Esophagus squamous epithelium (tissue), 5 donors: Measurements from ENCODE around the gene RAB9A. TPM values are rescaled to one million over a fixed set of nuclear protein-coding genes. Genes with fewer than 3 reads are reported as not detected.

Source experiments
- DNase-seq: peaks from one replicate; lab custom pipeline; 2025; lab: John Stamatoyannopoulos, UW
- H3K27ac ChIP-seq, 4 donors: fragments of 200-600 bp; sonication (generic); one replicate each; pipeline ENCODE4 v1.5.1; 2016 to 2019; ENCODE audit warnings: mild to moderate bottlenecking in 1 of 4
- H3K27me3 ChIP-seq, 4 donors: fragments of 200-600 bp; sonication (generic); 1 replicate in 3 of 4; 2 replicates in 1 of 4; pipeline versions ENCODE4 v1.5.1 to v1.6.0; 2017 to 2021; ENCODE audit warnings: antibody characterized with exemption in 1 of 4
- H3K36me3 ChIP-seq, 3 donors: fragments of 200-600 bp; sonication (generic); one replicate each; pipeline ENCODE4 v1.5.1; 2016 to 2019
- H3K4me1 ChIP-seq, 3 donors: fragments of 200-600 bp; sonication (generic); one replicate each; pipeline ENCODE4 v1.5.1; 2017 to 2019
- H3K4me3 ChIP-seq, 4 donors: fragments of 200-600 bp; sonication (generic); 1 replicate in 3 of 4; 2 replicates in 1 of 4; pipeline ENCODE4 v1.5.1; 2016 to 2019; ENCODE audit warnings: mild to moderate bottlenecking in 2 of 4, moderate library complexity in 1 of 4
- H3K9me3 ChIP-seq, 3 donors: fragments of 200-600 bp; sonication (generic); one replicate each; pipeline ENCODE4 v1.5.1; 2016 to 2019
- CTCF ChIP-seq, 6 experiments: fragments of 450-650 bp in 4 of 6; fragments of 200-600 bp in 2 of 6; sonication (generic) in 2 of 6; IDR thresholded peaks; one replicate each; pipeline ENCODE4 v1.5.1; 2016 to 2019; ENCODE audit warnings: antibody characterized with exemption in 6 of 6, mild to moderate bottlenecking in 4 of 6, moderate library complexity in 4 of 6
- POLR2A ChIP-seq, 4 donors: fragments of 450-650 bp; IDR thresholded peaks; one replicate each; pipeline ENCODE4 v1.6.1; 2017; ENCODE audit warnings: antibody characterized with exemption in 4 of 4, mild to moderate bottlenecking in 4 of 4, moderate library complexity in 3 of 4
- WGBS, 2 donors: methylation state at CpG; one replicate each; pipeline ENCODE4 v1.1.5; 2018; 5-methylcytosine and 5-hydroxymethylcytosine counted together
- intact Hi-C: fragments of 100-400 bp; cut with DNase I; formaldehyde crosslinking; loops from one replicate; pipeline ENCODE4 v1.15.0; 2022
- total RNA-seq, 4 donors: library from RNA; depleted of rRNA; stranded (reverse); fragments of >200 nt; gene quantifications; one replicate each; pipeline ENCODE4 v1.1.0, GENCODE V29; 2016
- donor health status: DM: yes; HTN: yes; CAD: no.

Gene RAB9A
- total RNA-seq, 4 donors from 2014 or later: 24.4 to 28.6 (median 25.8) TPM

- intact Hi-C loops: no loop called here
- WGBS, 2 donors: 19 to 35% methylated on average over 3 of the region's 3 CpGs
- peaks cover 0 to 5% (median 0%) of the 10 kb centered on the region in 4 donors for H3K27me3 ChIP-seq
- H3K27ac ChIP-seq: no peak overlapping the region
- peaks cover 0 to 5% (median 0%) of the 10 kb centered on the region in 3 donors for H3K4me1 ChIP-seq
- TF ChIP-seq POLR2A (IDR thresholded peaks at IDR 0.05): no peak
- TF ChIP-seq CTCF (IDR thresholded peaks at IDR 0.05): no peak
- H3K4me3 ChIP-seq: no peak overlapping the region
- H3K36me3 ChIP-seq: no peaks in the 10 kb centered on the region
- no peak for DNase-seq
- peaks cover 0 to 3% (median 0%) of the 10 kb centered on the region in 3 donors for H3K9me3 ChIP-seq
Measured at GRCh38 chrX:13685126-13685763, 3.7 kb upstream of the RAB9A start.

- peaks cover 0 to 5% (median 0%) of the 10 kb centered on the region in 4 donors for H3K27me3 ChIP-seq
- peaks cover 4 to 25% (median 5%) of the 10 kb centered on the region in 3 donors for H3K4me1 ChIP-seq
- DNase-seq: no peak
- TF ChIP-seq CTCF (IDR thresholded peaks at IDR 0.05): no peak
- TF ChIP-seq POLR2A (IDR thresholded peaks at IDR 0.05): no peak
- H3K4me3 ChIP-seq: no peak overlapping the region
- H3K9me3 ChIP-seq: peaks cover 0 to 3% (median 0%) of the 10 kb centered on the region in 3 donors
- 47 to 78% methylated on average over 1 of the region's 1 CpG for WGBS, 2 donors
- H3K27ac ChIP-seq: no peak overlapping the region
- no peaks in the 10 kb centered on the region for H3K36me3 ChIP-seq
- intact Hi-C loops: no loop called here
Measured at GRCh38 chrX:13687203-13687602, 1.7 kb upstream of the RAB9A start.

- Histone ChIP-seq H3K36me3 (no peaks in the 10 kb centered on the region), H3K9me3 (peaks cover 0 to 3% (median 0%) of the 10 kb centered on the region in 3 donors), H3K27ac (peak overlapping the region; percentile 91 to 98 (median 94)), H3K27me3 (peaks cover 0 to 5% (median 0%) of the 10 kb centered on the region in 4 donors), H3K4me3 (peak overlapping the region; percentile 70 to 79 (median 75)), H3K4me1 (peaks cover 5 to 37% (median 7%) of the 10 kb centered on the region in 3 donors)
- DNase-seq: no peak
- TF ChIP-seq POLR2A (IDR thresholded peaks at IDR 0.05) (no peak), CTCF (IDR thresholded peaks at IDR 0.05) (no peak)
- WGBS, 2 donors: 7 to 15% methylated on average over 11 to 13 of the region's 13 CpGs
- intact Hi-C loops: no loop called here
Measured at GRCh38 chrX:13688384-13688957, 457 bp upstream of the RAB9A start.

GRCh38 chrX:13689741-13690211 is 848 bp downstream of the RAB9A start:
- Histone ChIP-seq H3K27me3 (peaks cover 0 to 5% (median 0%) of the 10 kb centered on the region in 4 donors), H3K9me3 (no peaks in the 10 kb centered on the region), H3K4me1 (peaks cover 8 to 50% (median 12%) of the 10 kb centered on the region in 3 donors), H3K36me3 (no peaks in the 10 kb centered on the region), H3K27ac (peak overlapping the region; percentile 91 to 98 (median 94)), H3K4me3 (peak overlapping the region; percentile 70 to 79 (median 75))
- TF ChIP-seq CTCF (IDR thresholded peaks at IDR 0.05) (no peak), POLR2A (IDR thresholded peaks at IDR 0.05) (no peak)
- WGBS, 2 donors: 0 to 14% methylated on average over 10 to 16 of the region's 16 CpGs
- intact Hi-C loops: no loop called here
- DNase-seq: no peak

GRCh38 chrX:13690836-13691235 is 1.9 kb downstream of the RAB9A start:
- DNase-seq: no peak
- WGBS, 2 donors: 15 to 52% methylated on average over 1 to 3 of the region's 3 CpGs
- TF ChIP-seq CTCF (IDR thresholded peaks at IDR 0.05) (no peak), POLR2A (IDR thresholded peaks at IDR 0.05) (no peak)
- peaks cover 0 to 5% (median 0%) of the 10 kb centered on the region in 4 donors for H3K27me3 ChIP-seq
- no peaks in the 10 kb centered on the region for H3K9me3 ChIP-seq
- H3K27ac ChIP-seq: peak overlapping the region in 1 of 4 donors; percentile 91
- H3K4me1 ChIP-seq: peaks cover 8 to 60% (median 12%) of the 10 kb centered on the region in 3 donors
- intact Hi-C loops: no loop called here
- H3K4me3 ChIP-seq: peak overlapping the region in 3 of 4 donors; percentile 70 to 79 (median 74)
- no peaks in the 10 kb centered on the region for H3K36me3 ChIP-seq
